GM20431 (cell line): ENCODE results near the gene OR2V1.
"Not testable (repeated sequence)": the region's sequence is repeated elsewhere in the genome, so short reads cannot be mapped to it uniquely, and the experiment has no call there.

Source experiments
- in situ Hi-C: fragments of 300-500 bp; cut with MseI, MboI; formaldehyde crosslinking; loops from one replicate; pipeline ENCODE4 v1.15.0; 2020; ENCODE audit warnings: low sequenced_read_pairs; ENCODE audit not compliant: unreplicated experiment

The OR2V1 gene

DNA sequence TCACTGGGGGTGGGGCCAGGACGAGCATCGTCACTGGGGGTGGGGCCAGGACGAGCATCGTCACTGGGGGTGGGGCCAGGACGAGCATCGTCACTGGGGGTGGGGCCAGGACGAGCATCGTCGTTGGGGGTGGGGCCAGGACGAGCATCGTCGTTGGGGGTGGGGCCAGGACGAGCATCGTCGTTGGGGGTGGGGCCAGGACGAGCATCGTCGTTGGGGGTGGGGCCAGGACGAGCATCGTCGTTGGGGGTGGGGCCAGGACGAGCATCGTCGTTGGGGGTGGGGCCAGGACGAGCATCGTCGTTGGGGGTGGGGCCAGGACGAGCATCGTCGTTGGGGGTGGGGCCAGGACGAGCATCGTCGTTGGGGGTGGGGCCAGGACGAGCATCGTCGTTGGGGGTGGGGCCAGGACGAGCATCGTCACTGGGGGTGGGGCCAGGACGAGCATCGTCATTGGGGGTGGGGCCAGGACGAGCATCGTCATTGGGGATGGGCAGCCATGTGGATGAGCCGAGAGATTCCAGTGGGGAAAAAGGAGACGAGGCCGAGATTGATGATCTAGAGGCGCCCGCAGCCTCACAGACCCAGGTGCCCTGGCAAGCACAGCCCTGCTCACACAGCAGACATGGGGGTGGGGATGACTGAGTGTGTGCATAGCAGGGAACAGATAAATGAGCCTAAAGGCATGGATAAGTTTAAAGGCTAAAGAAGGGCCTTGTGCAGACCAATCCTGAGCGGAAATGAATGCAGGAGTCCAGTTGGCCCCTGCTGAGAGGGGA lies 30.0 kb upstream of the OR2V1 start:
- in situ Hi-C loops = not testable (repeated sequence)

GRCh38 chr5:181160152-181160754 lies 29.3 kb upstream of the OR2V1 start:
- in situ Hi-C loops = no loop called here

GRCh38 chr5:181159286-181160151 lies 28.6 kb upstream of the OR2V1 start:
- in situ Hi-C loops = no loop called here

- in situ Hi-C loops = no loop called here
Measured at GRCh38 chr5:181158869-181159268, 27.9 kb upstream of the OR2V1 start.

DNA sequence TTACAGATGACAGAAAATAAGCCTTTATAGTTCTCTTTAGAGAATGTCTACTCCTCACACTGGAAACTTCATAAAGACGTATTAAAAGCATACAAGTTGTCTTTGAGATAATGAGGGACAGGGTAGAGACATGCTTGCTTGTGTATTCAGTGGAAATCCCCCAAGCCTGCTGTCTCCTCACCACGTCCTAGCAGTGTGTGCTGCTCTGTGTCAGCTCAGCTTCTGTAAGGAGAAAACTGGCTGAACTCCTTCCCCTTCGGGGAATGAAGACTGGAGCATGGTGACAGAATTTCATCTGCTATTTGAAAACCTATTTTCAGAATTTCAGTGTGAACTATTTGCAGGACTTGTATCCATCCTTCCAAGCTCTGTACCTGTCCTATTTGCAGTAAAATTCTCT lies 25.8 kb upstream of the OR2V1 start:
- in situ Hi-C loops = no loop called here

GRCh38 chr5:181153814-181154213 lies 22.8 kb upstream of the OR2V1 start:
- in situ Hi-C loops = no loop called here

GRCh38 chr5:181152406-181152805 lies 21.4 kb upstream of the OR2V1 start:
- in situ Hi-C loops = no loop called here

DNA sequence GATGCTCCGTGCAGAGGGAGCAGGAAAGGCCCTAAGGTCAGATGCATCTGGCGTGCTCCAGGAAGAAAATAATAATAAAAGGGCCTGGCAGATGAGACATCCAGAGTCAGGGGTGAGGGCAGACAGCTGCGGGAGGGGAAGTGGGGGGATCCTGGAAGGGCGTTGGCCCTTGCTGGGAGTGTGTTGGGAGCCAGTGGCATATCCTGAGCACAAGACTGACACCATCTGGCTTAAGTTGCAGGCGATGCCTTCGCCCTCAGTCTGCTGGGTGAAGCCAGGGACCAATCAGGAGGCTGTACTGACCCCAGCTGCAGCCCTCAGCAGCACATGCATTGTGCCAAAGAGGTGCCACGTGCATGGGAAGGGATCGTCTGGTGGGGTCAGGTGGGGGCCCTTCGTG lies 20.2 kb upstream of the OR2V1 start:
- in situ Hi-C loops = no loop called here

- in situ Hi-C loops = no loop called here
Measured at GRCh38 chr5:181149806-181150733, 19.1 kb upstream of the OR2V1 start.

- in situ Hi-C loops = no loop called here
Measured at GRCh38 chr5:181149355-181149754, 18.4 kb upstream of the OR2V1 start.

GRCh38 chr5:181146927-181147636 lies 16.1 kb upstream of the OR2V1 start, which contains the start of gene OR2V2:
Gene OR2V2, plus strand, starts transcription at chr5:181147586. Its CDS starts 7,357 bp downstream, at chr5:181154943.
- in situ Hi-C loops = not testable (repeated sequence)

DNA sequence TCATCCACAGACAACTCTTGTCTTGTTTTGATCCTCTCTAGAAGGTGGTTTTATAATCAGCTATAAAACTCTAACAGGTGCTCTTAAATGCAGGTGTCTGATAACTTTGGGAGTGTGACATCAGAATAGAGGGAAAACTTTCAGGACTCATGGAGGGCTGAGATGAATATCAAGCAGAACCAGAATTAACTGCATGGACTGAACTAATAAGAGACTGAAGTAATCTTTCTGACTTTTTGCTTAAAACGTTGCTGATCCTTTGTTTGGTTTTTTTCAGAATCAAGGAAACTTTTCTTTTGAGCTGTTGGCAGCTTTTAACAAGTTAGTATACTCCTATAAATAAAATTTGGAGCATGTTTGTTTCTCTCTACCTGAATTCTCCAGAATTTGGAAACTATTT lies 14.2 kb upstream of the OR2V1 start:
- in situ Hi-C loops = no loop called here

DNA sequence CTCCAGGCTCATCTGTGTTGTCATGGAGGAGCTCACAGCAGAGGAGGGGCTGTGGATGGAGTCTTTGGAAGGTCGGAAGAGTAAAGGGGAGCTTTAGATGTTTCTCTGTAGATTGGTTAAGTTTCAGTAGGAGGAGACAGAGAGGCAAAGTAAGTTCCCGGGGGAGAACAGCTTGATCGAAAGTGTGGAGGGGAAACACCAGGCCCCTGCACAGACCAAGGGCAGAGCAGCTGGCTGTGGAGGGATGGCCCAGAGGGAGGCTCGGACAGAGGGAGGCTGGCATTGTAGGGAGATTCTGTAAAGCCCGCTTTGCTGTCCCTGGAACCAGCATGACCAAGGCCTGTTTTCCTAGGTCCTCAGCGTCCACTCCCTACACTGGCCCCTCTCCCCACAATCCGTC lies 11.1 kb upstream of the OR2V1 start:
- in situ Hi-C loops = no loop called here

GRCh38 chr5:181140766-181141165 lies 9.8 kb upstream of the OR2V1 start:
- in situ Hi-C loops = no loop called here

GRCh38 chr5:181138258-181138657 lies 7.3 kb upstream of the OR2V1 start:
- in situ Hi-C loops = no loop called here

GRCh38 chr5:181136361-181136955 lies 5.5 kb upstream of the OR2V1 start:
- in situ Hi-C loops = no loop called here

- in situ Hi-C loops = no loop called here
Measured at GRCh38 chr5:181134259-181134658, 3.3 kb upstream of the OR2V1 start.

DNA sequence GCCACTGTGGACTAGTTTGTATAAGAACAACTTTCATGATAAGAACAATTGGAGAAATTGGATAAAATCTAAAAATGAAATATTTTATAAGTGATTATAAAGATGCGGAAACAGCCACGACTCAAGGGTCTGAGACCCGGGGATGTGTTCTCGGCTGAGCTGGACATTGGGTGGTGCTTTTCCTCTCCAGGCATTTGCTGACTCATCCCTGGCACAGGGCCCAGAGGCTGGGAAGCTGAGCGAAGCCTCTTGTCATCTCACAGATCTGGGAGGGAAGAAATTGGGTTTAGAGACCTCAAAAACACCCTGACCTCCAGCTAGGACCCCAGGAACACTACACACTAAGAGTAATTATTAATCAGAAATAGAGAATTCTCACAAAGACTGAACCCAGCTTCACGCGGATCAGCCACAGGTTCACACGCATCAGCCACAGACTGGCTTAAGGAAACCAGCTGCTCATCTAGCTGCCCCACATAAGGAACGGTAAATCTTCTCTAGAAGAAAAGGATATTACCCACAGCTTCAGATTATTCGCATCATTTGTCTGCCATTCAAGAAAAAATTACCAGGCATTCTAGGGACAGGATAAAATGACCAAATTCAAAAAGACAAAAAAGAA lies 2.8 kb upstream of the OR2V1 start:
- in situ Hi-C loops = no loop called here
